Endothelial cell of umbilical vein (primary cell): ENCODE results near the gene KCNE1.

Experiments used
- EZH2 ChIP-seq: IDR thresholded peaks from 2 replicates; pipeline ENCODE4 v1.6.1; 2012; ENCODE audit warnings: borderline replicate concordance, low read depth, mild to moderate bottlenecking, moderate library complexity, low read length, inconsistent platforms; ENCODE audit not compliant: severe bottlenecking
- FOS ChIP-seq: IDR thresholded peaks from 2 replicates; pipeline ENCODE4 v1.6.1; 2011; ENCODE audit warnings: mild to moderate bottlenecking, low read length, moderate library complexity, borderline replicate concordance; ENCODE audit not compliant: insufficient read depth
- POLR2A ChIP-seq: IDR thresholded peaks from 2 replicates; pipeline ENCODE4 v1.6.1; 2012; ENCODE audit warnings: low read depth, mild to moderate bottlenecking, control low read depth, low read length
- POLR2AphosphoS5 ChIP-seq: IDR thresholded peaks from 2 replicates; pipeline ENCODE4 v1.6.1; 2012; ENCODE audit warnings: low read depth, mild to moderate bottlenecking, control low read depth, low read length, moderate library complexity; ENCODE audit not compliant: insufficient read depth
- TF ChIP-seq, protein P1 (sequence below): IDR thresholded peaks from 2 replicates; pipeline ENCODE4 v1.6.1; 2011; ENCODE audit not compliant: insufficient read depth, insufficient read length
- TF ChIP-seq, protein P2 (sequence below), 2 donors: IDR thresholded peaks; 1 replicate in 1 of 2; 2 replicates in 1 of 2; pipeline ENCODE4 v1.5.1; 2011; ENCODE audit warnings: low read length in 2 of 2, mild to moderate bottlenecking in 2 of 2, moderate library complexity in 2 of 2, control low read depth in 1 of 2, inconsistent platforms in 1 of 2, low read depth in 1 of 2; ENCODE audit not compliant: insufficient read depth in 1 of 2; ENCODE audit errors: extremely low read depth in 1 of 2

- TF ChIP-seq, protein P1, sequence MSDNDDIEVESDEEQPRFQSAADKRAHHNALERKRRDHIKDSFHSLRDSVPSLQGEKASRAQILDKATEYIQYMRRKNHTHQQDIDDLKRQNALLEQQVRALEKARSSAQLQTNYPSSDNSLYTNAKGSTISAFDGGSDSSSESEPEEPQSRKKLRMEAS = no peak
- TF ChIP-seq, protein P2, sequence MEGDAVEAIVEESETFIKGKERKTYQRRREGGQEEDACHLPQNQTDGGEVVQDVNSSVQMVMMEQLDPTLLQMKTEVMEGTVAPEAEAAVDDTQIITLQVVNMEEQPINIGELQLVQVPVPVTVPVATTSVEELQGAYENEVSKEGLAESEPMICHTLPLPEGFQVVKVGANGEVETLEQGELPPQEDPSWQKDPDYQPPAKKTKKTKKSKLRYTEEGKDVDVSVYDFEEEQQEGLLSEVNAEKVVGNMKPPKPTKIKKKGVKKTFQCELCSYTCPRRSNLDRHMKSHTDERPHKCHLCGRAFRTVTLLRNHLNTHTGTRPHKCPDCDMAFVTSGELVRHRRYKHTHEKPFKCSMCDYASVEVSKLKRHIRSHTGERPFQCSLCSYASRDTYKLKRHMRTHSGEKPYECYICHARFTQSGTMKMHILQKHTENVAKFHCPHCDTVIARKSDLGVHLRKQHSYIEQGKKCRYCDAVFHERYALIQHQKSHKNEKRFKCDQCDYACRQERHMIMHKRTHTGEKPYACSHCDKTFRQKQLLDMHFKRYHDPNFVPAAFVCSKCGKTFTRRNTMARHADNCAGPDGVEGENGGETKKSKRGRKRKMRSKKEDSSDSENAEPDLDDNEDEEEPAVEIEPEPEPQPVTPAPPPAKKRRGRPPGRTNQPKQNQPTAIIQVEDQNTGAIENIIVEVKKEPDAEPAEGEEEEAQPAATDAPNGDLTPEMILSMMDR (IDR thresholded peaks at IDR 0.05; ENCODE audit: extremely low read depth in 1 of 2, insufficient read depth in 1 of 2, low read depth in 1 of 2, low read length in 2 of 2) = no peak
- no peak for TF ChIP-seq FOS
- TF ChIP-seq POLR2A = no peak
- no peak for TF ChIP-seq EZH2
- TF ChIP-seq POLR2AphosphoS5 = no peak
Observed at GRCh38 chr21:34552360-34553098, 40.5 kb upstream of the KCNE1 start.
